ENCODE results near the gene TBK1.

The TBK1 gene

GRCh38 chr12:64452559-64453329 lies 824 bp downstream of the TBK1 start:
- DNase-seq: peak in 1 of 14 donors; percentile 2

GRCh38 chr12:64455506-64455905 lies 3.6 kb downstream of the TBK1 start:
- DNase-seq: no peak

GRCh38 chr12:64456119-64456518 lies 4.2 kb downstream of the TBK1 start:
- DNase-seq: no peak

- no peak for DNase-seq
Measured at GRCh38 chr12:64457032-64457431, 5.1 kb downstream of the TBK1 start.

GRCh38 chr12:64457466-64457865 lies 5.5 kb downstream of the TBK1 start:
- DNase-seq: no peak

- no peak for DNase-seq
Measured at GRCh38 chr12:64457923-64458322, 6.0 kb downstream of the TBK1 start.

GRCh38 chr12:64459394-64459891 lies 7.5 kb downstream of the TBK1 start:
- DNase-seq: no peak

- DNase-seq: no peak
Measured at GRCh38 chr12:64461634-64462414, 9.9 kb downstream of the TBK1 start.

GRCh38 chr12:64466178-64466577 lies 14.3 kb downstream of the TBK1 start:
- no peak for DNase-seq

GRCh38 chr12:64468966-64469365 lies 17.0 kb downstream of the TBK1 start:
- DNase-seq: no peak

- peak in 1 of 14 donors; percentile 7 for DNase-seq
Measured at GRCh38 chr12:64469455-64470142, 17.7 kb downstream of the TBK1 start.

- DNase-seq: no peak
Measured at GRCh38 chr12:64470495-64470894, 18.6 kb downstream of the TBK1 start.

GRCh38 chr12:64473176-64473575 lies 21.3 kb downstream of the TBK1 start:
- no peak for DNase-seq

GRCh38 chr12:64475518-64475917 lies 23.6 kb downstream of the TBK1 start:
- DNase-seq: no peak

GRCh38 chr12:64476844-64477243 lies 24.9 kb downstream of the TBK1 start:
- DNase-seq: no peak

GRCh38 chr12:64478661-64479060 lies 26.7 kb downstream of the TBK1 start:
- DNase-seq: no peak

- no peak for DNase-seq
Measured at GRCh38 chr12:64480148-64480547, 28.2 kb downstream of the TBK1 start.

GRCh38 chr12:64486657-64487056 lies 34.7 kb downstream of the TBK1 start:
- DNase-seq: no peak

GRCh38 chr12:64491718-64492117 lies 39.8 kb downstream of the TBK1 start:
- no peak for DNase-seq

GRCh38 chr12:64493513-64493912 lies 41.6 kb downstream of the TBK1 start:
- no peak for DNase-seq

GRCh38 chr12:64494998-64495729 lies 43.2 kb downstream of the TBK1 start:
- no peak for DNase-seq

GRCh38 chr12:64496839-64497400 lies 45.0 kb downstream of the TBK1 start:
- no peak for DNase-seq

Measured in C1 segment of cervical spinal cord (tissue), 14 donors.